ENCODE data around the gene SFMBT1.

- TF ChIP-seq CTCF (IDR thresholded peaks at IDR 0.05) (peak in 1 of 7 experiments; percentile 10), POLR2A (IDR thresholded peaks at IDR 0.05) (peak in 1 of 3 donors; percentile 29)
Measured at GRCh38 chr3:53044711-53045517, 959 bp downstream of the SFMBT1 start.
